ENCODE measurements around the gene KRT31. TPM values are rescaled to one million over a fixed set of nuclear protein-coding genes. Genes with fewer than 3 reads are reported as not detected.
"Not testable (repeated sequence)": the region's sequence is repeated elsewhere in the genome, so short reads cannot be mapped to it uniquely, and the experiment has no call there.

The KRT31 gene
- total RNA-seq, 1 donor from 2014 or later, result not detected

DNA sequence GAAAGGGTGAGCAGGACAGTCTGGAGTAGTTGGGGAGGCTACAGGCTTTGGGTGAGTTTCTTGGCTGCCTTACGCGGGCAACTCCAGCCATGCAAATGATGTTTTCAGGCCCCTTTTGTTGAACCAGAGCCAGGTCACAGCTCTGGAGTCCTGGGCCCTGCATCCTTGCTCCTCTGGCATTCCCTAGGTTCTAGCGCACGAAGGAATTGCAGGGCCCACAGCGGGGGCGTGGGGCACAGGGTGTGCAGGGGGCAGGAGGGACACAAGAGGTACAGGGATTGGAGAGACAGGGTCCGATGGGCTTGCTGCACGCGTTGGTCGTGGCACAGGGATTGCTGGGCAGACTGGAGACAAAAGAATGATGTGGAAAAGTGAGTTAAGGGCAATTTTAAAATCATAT, 3.6 kb downstream of the KRT31 start:
- Mint-ChIP-seq H3K9me3 (no peaks in the 10 kb centered on the region), H3K36me3 (ENCODE audit: low read depth) (no peaks in the 10 kb centered on the region), H3K4me1 (ENCODE audit: low read depth) (no peaks in the 10 kb centered on the region), H3K4me3 (no peak overlapping the region), H3K27me3 (ENCODE audit: insufficient read depth) (peaks cover 18% of the 10 kb centered on the region), H3K27ac (no peak overlapping the region)
- intact Hi-C loops (cut with micrococcal nuclease), result no loop called here
- DNase-seq (ENCODE audit: low spot score), result no peak

DNA sequence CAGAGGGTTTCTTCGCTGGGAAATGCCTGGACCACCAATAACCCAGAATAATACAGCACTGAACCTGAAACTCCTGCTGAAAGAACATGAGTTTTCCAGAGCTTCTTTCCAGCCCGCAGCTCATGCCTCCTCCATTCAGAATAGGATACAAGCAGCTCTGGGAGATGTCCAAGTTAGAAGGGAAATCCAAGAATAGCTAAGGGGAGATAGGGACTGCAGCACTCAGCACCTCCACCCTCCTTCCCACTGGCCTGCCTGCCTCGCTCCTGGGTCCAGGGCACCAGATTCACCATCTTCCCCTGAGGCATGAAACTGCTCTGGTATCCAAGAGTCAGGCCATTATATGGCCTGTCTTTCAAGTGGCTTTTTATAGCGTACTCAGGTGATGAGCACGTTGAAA, 4.1 kb downstream of the KRT31 start:
- no peaks in the 10 kb centered on the region for H3K9me3 Mint-ChIP-seq
- intact Hi-C loops (cut with micrococcal nuclease), result no loop called here
- peaks cover 18% of the 10 kb centered on the region for H3K27me3 Mint-ChIP-seq (ENCODE audit: insufficient read depth)
- H3K27ac Mint-ChIP-seq, result no peak overlapping the region
- no peaks in the 10 kb centered on the region for H3K36me3 Mint-ChIP-seq (ENCODE audit: low read depth)
- no peak overlapping the region for H3K4me3 Mint-ChIP-seq
- no peaks in the 10 kb centered on the region for H3K4me1 Mint-ChIP-seq (ENCODE audit: low read depth)
- DNase-seq (ENCODE audit: low spot score), result no peak

DNA sequence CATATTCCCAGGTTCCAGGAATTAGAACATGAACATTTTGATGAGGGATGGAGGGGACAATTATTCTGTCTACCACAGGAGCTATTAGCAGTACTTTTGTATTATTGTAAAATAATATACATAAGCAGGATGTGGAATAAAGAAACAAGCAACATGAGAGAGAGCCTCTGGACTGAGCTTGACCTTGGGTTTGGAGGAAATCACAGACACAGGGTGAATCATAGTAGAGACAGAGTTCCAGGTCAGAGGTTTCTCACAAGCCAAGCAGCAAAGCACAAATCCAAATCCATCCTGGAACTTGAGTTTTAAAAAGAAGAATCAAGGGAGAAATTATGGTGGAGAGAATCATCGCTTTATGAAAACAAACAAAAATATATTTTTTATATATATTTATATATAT, 5.1 kb downstream of the KRT31 start:
- Mint-ChIP-seq H3K4me1 (ENCODE audit: low read depth) (no peaks in the 10 kb centered on the region), H3K4me3 (no peak overlapping the region), H3K36me3 (ENCODE audit: low read depth) (no peaks in the 10 kb centered on the region), H3K27me3 (ENCODE audit: insufficient read depth) (peaks cover 13% of the 10 kb centered on the region), H3K9me3 (peaks cover 2% of the 10 kb centered on the region), H3K27ac (no peak overlapping the region)
- intact Hi-C loops (cut with micrococcal nuclease), result no loop called here
- no peak for DNase-seq (ENCODE audit: low spot score)

DNA sequence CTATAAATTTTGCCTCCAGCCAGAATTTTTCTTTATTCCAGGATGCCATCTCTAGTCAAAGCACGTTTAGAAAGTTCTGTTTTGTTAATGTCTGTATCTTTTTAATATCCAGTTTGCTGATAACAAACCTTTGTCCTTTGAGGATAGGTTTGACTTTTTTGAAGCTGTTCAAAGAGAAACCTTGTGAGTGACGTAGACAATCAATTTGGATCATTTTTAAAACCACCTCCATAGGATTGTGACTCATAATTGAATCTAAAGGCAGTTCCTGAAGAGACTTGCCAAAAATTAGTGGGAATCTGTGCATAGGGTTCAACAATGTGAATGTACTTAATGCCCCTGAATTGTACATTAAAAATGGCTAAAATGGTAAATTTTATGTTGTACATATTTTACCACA, 5.9 kb downstream of the KRT31 start:
- Mint-ChIP-seq H3K9me3 (peaks cover 7% of the 10 kb centered on the region), H3K4me1 (ENCODE audit: low read depth) (no peaks in the 10 kb centered on the region), H3K4me3 (no peak overlapping the region), H3K36me3 (ENCODE audit: low read depth) (no peaks in the 10 kb centered on the region), H3K27me3 (ENCODE audit: insufficient read depth) (peaks cover 13% of the 10 kb centered on the region), H3K27ac (no peak overlapping the region)
- no peak for DNase-seq (ENCODE audit: low spot score)
- intact Hi-C loops (cut with micrococcal nuclease), result no loop called here

DNA sequence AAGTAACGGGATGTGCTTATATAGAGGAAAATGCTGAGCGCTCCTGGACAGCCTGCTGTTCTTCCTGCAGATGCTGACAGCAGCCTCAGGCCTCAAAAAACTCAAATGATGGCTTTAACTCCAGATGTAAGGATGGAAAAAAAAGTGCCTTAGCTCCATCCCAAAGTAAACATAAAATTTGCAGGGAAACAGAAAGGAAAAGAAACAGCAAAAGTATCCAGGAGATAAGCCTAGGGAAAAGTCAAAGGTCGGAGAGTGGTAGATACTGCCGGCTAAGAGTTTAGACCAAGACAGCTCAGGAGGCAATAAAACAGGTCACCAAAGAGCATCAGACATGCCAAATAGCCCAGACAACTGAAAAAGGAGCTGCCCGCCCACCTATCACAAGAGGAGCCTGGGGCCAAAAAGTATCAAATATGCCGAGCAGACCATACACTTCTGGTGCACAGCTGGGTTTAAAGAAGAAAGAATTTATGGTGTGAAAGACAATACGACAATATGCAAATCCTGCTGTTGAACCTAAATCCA, 6.9 kb downstream of the KRT31 start:
- Mint-ChIP-seq H3K9me3 (peaks cover 12% of the 10 kb centered on the region), H3K36me3 (ENCODE audit: low read depth) (no peaks in the 10 kb centered on the region), H3K27ac (no peak overlapping the region), H3K4me1 (ENCODE audit: low read depth) (no peaks in the 10 kb centered on the region), H3K4me3 (no peak overlapping the region), H3K27me3 (ENCODE audit: insufficient read depth) (peaks cover 10% of the 10 kb centered on the region)
- no peak for DNase-seq (ENCODE audit: low spot score)
- intact Hi-C loops (cut with micrococcal nuclease), result no loop called here

GRCh38 chr17:41387670-41388069, 9.7 kb downstream of the KRT31 start:
- DNase-seq (ENCODE audit: low spot score), result no peak
- no peaks in the 10 kb centered on the region for H3K4me1 Mint-ChIP-seq (ENCODE audit: low read depth)
- intact Hi-C loops (cut with micrococcal nuclease), result no loop called here
- H3K4me3 Mint-ChIP-seq, result no peak overlapping the region
- peaks cover 10% of the 10 kb centered on the region for H3K27me3 Mint-ChIP-seq (ENCODE audit: insufficient read depth)
- no peaks in the 10 kb centered on the region for H3K36me3 Mint-ChIP-seq (ENCODE audit: low read depth)
- H3K9me3 Mint-ChIP-seq, result peaks cover 12% of the 10 kb centered on the region
- no peak overlapping the region for H3K27ac Mint-ChIP-seq

DNA sequence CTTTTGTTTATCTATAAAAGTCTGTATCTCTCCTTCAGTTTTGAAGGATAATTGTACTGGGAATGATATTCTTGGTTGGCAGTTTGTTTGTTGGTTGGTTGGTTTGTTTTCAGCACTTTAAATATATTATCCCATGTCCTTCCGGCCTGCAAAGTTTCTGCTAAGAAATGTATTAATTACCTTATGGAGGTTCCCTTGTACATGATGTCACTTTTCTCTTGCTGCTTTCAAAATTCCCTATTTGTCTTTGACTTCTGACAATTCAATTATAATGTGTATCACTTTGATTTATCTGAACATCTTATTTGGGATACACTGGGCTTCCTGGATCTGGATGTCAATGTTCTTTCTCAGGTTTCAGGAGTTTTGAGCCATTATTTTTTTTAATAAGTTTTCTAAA, 11.2 kb downstream of the KRT31 start:
- no peaks in the 10 kb centered on the region for H3K4me1 Mint-ChIP-seq (ENCODE audit: low read depth)
- H3K27me3 Mint-ChIP-seq (ENCODE audit: insufficient read depth), result peaks cover 10% of the 10 kb centered on the region
- no peak overlapping the region for H3K27ac Mint-ChIP-seq
- DNase-seq (ENCODE audit: low spot score), result no peak
- peaks cover 12% of the 10 kb centered on the region for H3K9me3 Mint-ChIP-seq
- H3K36me3 Mint-ChIP-seq (ENCODE audit: low read depth), result no peaks in the 10 kb centered on the region
- H3K4me3 Mint-ChIP-seq, result no peak overlapping the region
- intact Hi-C loops (cut with micrococcal nuclease), result no loop called here

GRCh38 chr17:41383690-41384089, 13.7 kb downstream of the KRT31 start:
- Mint-ChIP-seq H3K36me3 (ENCODE audit: low read depth) (no peaks in the 10 kb centered on the region), H3K9me3 (peaks cover 12% of the 10 kb centered on the region), H3K4me3 (no peak overlapping the region), H3K4me1 (ENCODE audit: low read depth) (no peaks in the 10 kb centered on the region), H3K27me3 (ENCODE audit: insufficient read depth) (peaks cover 5% of the 10 kb centered on the region), H3K27ac (no peak overlapping the region)
- DNase-seq (ENCODE audit: low spot score), result no peak
- intact Hi-C loops (cut with micrococcal nuclease), result no loop called here

- Mint-ChIP-seq H3K27me3 (ENCODE audit: insufficient read depth) (peaks cover 5% of the 10 kb centered on the region), H3K4me3 (no peak overlapping the region), H3K36me3 (ENCODE audit: low read depth) (no peaks in the 10 kb centered on the region), H3K27ac (no peak overlapping the region), H3K9me3 (peaks cover 11% of the 10 kb centered on the region), H3K4me1 (ENCODE audit: low read depth) (no peaks in the 10 kb centered on the region)
- intact Hi-C loops (cut with micrococcal nuclease), result no loop called here
- DNase-seq (ENCODE audit: low spot score), result no peak
Observed at GRCh38 chr17:41382394-41382793, 15.0 kb downstream of the KRT31 start.

DNA sequence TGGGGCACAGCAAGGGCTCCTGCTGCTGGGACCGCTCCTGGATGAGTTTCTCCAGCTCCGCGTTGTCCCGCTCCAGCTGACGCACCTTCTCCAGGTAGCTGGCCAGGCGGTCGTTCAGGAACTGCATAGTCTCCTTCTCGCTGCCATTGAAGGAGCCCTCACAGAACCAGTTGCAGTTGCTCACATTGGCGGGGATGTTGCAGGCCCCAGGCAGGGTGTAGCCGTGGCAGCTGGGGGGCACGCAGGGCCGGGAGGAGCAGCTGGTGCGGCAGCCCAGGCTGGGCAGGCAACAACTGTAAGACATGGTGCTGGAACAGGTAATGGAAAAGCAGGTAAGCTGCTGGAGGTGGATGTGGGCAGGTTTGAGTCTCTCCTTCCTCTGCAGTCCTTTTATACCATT, 15.5 kb downstream of the KRT31 start, which contains the start of gene KRT34:
TSS of gene KRT34 (minus strand) at position 364 of the 400 bp plus-strand sequence. CDS start at position 304, 60 bp downstream.
- H3K4me1 Mint-ChIP-seq (ENCODE audit: low read depth); intact Hi-C loops (cut with micrococcal nuclease); H3K36me3 Mint-ChIP-seq (ENCODE audit: low read depth); H3K4me3 Mint-ChIP-seq; H3K27ac Mint-ChIP-seq; H3K9me3 Mint-ChIP-seq; H3K27me3 Mint-ChIP-seq (ENCODE audit: insufficient read depth); DNase-seq (ENCODE audit: low spot score): not testable (repeated sequence)

GRCh38 chr17:41380091-41380490, 17.3 kb downstream of the KRT31 start:
- H3K4me3 Mint-ChIP-seq; intact Hi-C loops (cut with micrococcal nuclease); H3K36me3 Mint-ChIP-seq (ENCODE audit: low read depth): not testable (repeated sequence)

GRCh38 chr17:41377546-41377945, 19.9 kb downstream of the KRT31 start:
- Mint-ChIP-seq H3K27me3 (ENCODE audit: insufficient read depth) (peaks cover 6% of the 10 kb centered on the region), H3K4me3 (no peak overlapping the region), H3K36me3 (ENCODE audit: low read depth) (no peaks in the 10 kb centered on the region), H3K9me3 (peaks cover 5% of the 10 kb centered on the region), H3K4me1 (ENCODE audit: low read depth) (no peaks in the 10 kb centered on the region), H3K27ac (no peak overlapping the region)
- intact Hi-C loops (cut with micrococcal nuclease), result no loop called here
- no peak for DNase-seq (ENCODE audit: low spot score)

More at GRCh38 chr17:41380091-41380490, 17.3 kb downstream of the KRT31 start:
- H3K27ac Mint-ChIP-seq; H3K9me3 Mint-ChIP-seq; DNase-seq (ENCODE audit: low spot score); H3K27me3 Mint-ChIP-seq (ENCODE audit: insufficient read depth); H3K4me1 Mint-ChIP-seq (ENCODE audit: low read depth): not testable (repeated sequence)

- Mint-ChIP-seq H3K9me3 (peaks cover 5% of the 10 kb centered on the region), H3K27me3 (ENCODE audit: insufficient read depth) (peaks cover 9% of the 10 kb centered on the region), H3K4me3 (no peak within 1 kb of the TSS), H3K36me3 (ENCODE audit: low read depth) (no peaks in the 10 kb centered on the region), H3K27ac (no peak within 1 kb of the TSS), H3K4me1 (ENCODE audit: low read depth) (no peaks in the 10 kb centered on the region)
- DNase-seq (ENCODE audit: low spot score), result no peak
- intact Hi-C loops (cut with micrococcal nuclease), result no loop called here
Observed at GRCh38 chr17:41369713-41370112, 27.7 kb downstream of the KRT31 start, which contains the start of gene KRT33B. KRT33B (minus strand) TSS chr17:41369813; CDS start chr17:41369750, 63 bp downstream.

- Mint-ChIP-seq H3K4me3 (no peak overlapping the region), H3K36me3 (ENCODE audit: low read depth) (no peaks in the 10 kb centered on the region), H3K27me3 (ENCODE audit: insufficient read depth) (peaks cover 6% of the 10 kb centered on the region), H3K27ac (no peak overlapping the region), H3K9me3 (no peaks in the 10 kb centered on the region), H3K4me1 (ENCODE audit: low read depth) (no peaks in the 10 kb centered on the region)
- no peak for DNase-seq (ENCODE audit: low spot score)
- intact Hi-C loops (cut with micrococcal nuclease), result no loop called here
Observed at GRCh38 chr17:41369023-41369422, 28.4 kb downstream of the KRT31 start.

Measured in activated T-helper 1 cell treated with anti-CD3 and anti-CD28 coated beads, Interleukin-12 subunit alpha, Interleukin-12 subunit beta, Interleukin-2, Interleukin-4 antibody, amounts not matched to agents 30 ng/mL and 10 ng/mL and 1 ng/mL, durations not matched to agents 14 hours and 24 hours and 36 hours (primary cell).